HepG2 (cell line): ENCODE measurements around the gene HLF.

ENCODE experiments used
- HDAC2 ChIP-seq: sonication (generic); formaldehyde crosslinking; IDR thresholded peaks from 2 replicates; pipeline ENCODE4 v1.4.0; 2020; ENCODE audit warnings: missing genetic modification reagents
- RXRB ChIP-seq: IDR thresholded peaks from 2 replicates; pipeline ENCODE4 v1.6.1; 2016; ENCODE audit warnings: borderline replicate concordance, missing genetic modification reagents, missing compliant biosample characterization
- SUZ12 ChIP-seq: fragments of 150-350 bp; IDR thresholded peaks from 2 replicates; pipeline ENCODE4 v1.6.1; 2014; ENCODE audit warnings: low read depth, low read length
- ZFP36 ChIP-seq: fragments of 150-350 bp; IDR thresholded peaks from 2 replicates; pipeline ENCODE4 v1.6.1; 2018; ENCODE audit warnings: borderline replicate concordance, low read length, low read depth; ENCODE audit not compliant: partially characterized antibody
- ZNF83 ChIP-seq: sonication (generic); formaldehyde crosslinking; IDR thresholded peaks from 2 replicates; pipeline ENCODE4 v1.4.0; 2020; ENCODE audit warnings: missing genetic modification reagents, mild to moderate bottlenecking, borderline replicate concordance
- TF ChIP-seq, protein P1 (sequence below): sonication (generic); formaldehyde crosslinking; IDR thresholded peaks from 2 replicates; pipeline ENCODE4 v1.5.0; 2020; ENCODE audit warnings: mild to moderate bottlenecking, missing genetic modification reagents, moderate library complexity
- TF ChIP-seq, protein P2 (sequence below): sonication (generic); formaldehyde crosslinking; IDR thresholded peaks from 2 replicates; pipeline ENCODE4 v1.4.0; 2020; ENCODE audit warnings: missing genetic modification reagents
- TF ChIP-seq, protein P3 (sequence below), 2 experiments: IDR thresholded peaks; 2 replicates each; pipeline ENCODE4 v1.6.1; 2011 to 2012; ENCODE audit warnings: low read length in 2 of 2, borderline replicate concordance in 1 of 2, low read depth in 1 of 2, mild to moderate bottlenecking in 1 of 2, moderate library complexity in 1 of 2
- TF ChIP-seq, protein P4 (sequence below): sonication (generic); formaldehyde crosslinking; IDR thresholded peaks from 2 replicates; pipeline ENCODE4 v1.5.1; 2020; ENCODE audit warnings: mild to moderate bottlenecking, missing genetic modification reagents, moderate library complexity

DNA sequence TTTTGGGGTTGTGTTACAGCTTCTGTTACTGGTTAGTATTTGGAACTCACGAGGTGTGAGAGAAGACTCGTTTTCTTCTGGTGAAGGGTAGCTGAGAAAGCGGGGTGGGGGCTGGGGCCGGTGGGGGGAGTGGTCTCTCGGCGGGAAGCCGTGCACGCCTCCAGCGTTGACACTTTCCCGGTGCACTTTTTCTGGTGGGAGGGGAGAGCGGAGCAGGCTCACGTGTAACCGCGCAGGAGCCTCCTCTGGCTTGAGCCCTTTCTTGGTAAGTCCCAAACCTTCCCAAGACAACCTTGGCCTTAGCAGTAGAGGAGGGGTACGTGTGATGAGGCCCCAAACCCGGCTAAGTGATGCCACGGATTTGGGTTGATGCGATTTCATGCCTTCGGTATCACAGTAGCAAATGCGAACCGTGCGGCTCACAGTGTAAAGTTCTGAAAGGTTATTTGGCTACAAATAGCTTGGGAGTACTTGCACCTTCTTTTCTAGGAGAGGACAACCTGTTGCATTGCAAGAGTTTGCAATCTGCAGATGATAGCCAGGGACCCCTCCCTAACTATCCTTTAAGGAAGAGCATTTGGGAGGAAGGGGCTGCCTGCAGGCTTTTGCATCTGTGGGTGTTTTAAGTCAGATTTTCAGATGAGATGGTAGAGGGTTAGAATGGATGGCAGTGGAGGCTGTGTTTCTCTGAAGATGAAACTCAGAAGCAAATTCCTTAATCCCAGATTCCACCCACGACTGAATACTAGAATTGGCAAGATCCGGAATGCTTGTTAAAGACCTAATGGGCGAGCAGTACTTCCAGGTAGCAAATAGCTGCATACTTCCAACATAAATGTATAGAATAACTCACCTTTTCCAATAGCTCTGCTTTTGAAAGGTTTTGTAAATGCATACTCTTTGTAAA is 1.5 kb downstream of the HLF start:
- peak; percentile 40; the same call in 1 of the 2 replicates for TF ChIP-seq HDAC2 (CRISPR knock-in tag)
- TF ChIP-seq, protein P1, sequence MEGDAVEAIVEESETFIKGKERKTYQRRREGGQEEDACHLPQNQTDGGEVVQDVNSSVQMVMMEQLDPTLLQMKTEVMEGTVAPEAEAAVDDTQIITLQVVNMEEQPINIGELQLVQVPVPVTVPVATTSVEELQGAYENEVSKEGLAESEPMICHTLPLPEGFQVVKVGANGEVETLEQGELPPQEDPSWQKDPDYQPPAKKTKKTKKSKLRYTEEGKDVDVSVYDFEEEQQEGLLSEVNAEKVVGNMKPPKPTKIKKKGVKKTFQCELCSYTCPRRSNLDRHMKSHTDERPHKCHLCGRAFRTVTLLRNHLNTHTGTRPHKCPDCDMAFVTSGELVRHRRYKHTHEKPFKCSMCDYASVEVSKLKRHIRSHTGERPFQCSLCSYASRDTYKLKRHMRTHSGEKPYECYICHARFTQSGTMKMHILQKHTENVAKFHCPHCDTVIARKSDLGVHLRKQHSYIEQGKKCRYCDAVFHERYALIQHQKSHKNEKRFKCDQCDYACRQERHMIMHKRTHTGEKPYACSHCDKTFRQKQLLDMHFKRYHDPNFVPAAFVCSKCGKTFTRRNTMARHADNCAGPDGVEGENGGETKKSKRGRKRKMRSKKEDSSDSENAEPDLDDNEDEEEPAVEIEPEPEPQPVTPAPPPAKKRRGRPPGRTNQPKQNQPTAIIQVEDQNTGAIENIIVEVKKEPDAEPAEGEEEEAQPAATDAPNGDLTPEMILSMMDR (CRISPR knock-in tag): no peak; the same call in 1 of the 2 replicates
- TF ChIP-seq SUZ12: no peak
- TF ChIP-seq, protein P2, sequence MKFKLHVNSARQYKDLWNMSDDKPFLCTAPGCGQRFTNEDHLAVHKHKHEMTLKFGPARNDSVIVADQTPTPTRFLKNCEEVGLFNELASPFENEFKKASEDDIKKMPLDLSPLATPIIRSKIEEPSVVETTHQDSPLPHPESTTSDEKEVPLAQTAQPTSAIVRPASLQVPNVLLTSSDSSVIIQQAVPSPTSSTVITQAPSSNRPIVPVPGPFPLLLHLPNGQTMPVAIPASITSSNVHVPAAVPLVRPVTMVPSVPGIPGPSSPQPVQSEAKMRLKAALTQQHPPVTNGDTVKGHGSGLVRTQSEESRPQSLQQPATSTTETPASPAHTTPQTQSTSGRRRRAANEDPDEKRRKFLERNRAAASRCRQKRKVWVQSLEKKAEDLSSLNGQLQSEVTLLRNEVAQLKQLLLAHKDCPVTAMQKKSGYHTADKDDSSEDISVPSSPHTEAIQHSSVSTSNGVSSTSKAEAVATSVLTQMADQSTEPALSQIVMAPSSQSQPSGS (CRISPR knock-in tag): no peak; the same call in 1 of the 2 replicates
- TF ChIP-seq ZNF83 (CRISPR knock-in tag): no peak
- TF ChIP-seq ZFP36: no peak
- TF ChIP-seq RXRB: no peak
- TF ChIP-seq, protein P3, sequence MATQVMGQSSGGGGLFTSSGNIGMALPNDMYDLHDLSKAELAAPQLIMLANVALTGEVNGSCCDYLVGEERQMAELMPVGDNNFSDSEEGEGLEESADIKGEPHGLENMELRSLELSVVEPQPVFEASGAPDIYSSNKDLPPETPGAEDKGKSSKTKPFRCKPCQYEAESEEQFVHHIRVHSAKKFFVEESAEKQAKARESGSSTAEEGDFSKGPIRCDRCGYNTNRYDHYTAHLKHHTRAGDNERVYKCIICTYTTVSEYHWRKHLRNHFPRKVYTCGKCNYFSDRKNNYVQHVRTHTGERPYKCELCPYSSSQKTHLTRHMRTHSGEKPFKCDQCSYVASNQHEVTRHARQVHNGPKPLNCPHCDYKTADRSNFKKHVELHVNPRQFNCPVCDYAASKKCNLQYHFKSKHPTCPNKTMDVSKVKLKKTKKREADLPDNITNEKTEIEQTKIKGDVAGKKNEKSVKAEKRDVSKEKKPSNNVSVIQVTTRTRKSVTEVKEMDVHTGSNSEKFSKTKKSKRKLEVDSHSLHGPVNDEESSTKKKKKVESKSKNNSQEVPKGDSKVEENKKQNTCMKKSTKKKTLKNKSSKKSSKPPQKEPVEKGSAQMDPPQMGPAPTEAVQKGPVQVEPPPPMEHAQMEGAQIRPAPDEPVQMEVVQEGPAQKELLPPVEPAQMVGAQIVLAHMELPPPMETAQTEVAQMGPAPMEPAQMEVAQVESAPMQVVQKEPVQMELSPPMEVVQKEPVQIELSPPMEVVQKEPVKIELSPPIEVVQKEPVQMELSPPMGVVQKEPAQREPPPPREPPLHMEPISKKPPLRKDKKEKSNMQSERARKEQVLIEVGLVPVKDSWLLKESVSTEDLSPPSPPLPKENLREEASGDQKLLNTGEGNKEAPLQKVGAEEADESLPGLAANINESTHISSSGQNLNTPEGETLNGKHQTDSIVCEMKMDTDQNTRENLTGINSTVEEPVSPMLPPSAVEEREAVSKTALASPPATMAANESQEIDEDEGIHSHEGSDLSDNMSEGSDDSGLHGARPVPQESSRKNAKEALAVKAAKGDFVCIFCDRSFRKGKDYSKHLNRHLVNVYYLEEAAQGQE (IDR thresholded peaks at IDR 0.05; ENCODE audit: borderline replicate concordance in 1 of 2, low read depth in 1 of 2, low read length in 2 of 2): peak in 1 of 2 experiments; percentile 29; a peak in 1 of 4 replicates
- TF ChIP-seq, protein P4, sequence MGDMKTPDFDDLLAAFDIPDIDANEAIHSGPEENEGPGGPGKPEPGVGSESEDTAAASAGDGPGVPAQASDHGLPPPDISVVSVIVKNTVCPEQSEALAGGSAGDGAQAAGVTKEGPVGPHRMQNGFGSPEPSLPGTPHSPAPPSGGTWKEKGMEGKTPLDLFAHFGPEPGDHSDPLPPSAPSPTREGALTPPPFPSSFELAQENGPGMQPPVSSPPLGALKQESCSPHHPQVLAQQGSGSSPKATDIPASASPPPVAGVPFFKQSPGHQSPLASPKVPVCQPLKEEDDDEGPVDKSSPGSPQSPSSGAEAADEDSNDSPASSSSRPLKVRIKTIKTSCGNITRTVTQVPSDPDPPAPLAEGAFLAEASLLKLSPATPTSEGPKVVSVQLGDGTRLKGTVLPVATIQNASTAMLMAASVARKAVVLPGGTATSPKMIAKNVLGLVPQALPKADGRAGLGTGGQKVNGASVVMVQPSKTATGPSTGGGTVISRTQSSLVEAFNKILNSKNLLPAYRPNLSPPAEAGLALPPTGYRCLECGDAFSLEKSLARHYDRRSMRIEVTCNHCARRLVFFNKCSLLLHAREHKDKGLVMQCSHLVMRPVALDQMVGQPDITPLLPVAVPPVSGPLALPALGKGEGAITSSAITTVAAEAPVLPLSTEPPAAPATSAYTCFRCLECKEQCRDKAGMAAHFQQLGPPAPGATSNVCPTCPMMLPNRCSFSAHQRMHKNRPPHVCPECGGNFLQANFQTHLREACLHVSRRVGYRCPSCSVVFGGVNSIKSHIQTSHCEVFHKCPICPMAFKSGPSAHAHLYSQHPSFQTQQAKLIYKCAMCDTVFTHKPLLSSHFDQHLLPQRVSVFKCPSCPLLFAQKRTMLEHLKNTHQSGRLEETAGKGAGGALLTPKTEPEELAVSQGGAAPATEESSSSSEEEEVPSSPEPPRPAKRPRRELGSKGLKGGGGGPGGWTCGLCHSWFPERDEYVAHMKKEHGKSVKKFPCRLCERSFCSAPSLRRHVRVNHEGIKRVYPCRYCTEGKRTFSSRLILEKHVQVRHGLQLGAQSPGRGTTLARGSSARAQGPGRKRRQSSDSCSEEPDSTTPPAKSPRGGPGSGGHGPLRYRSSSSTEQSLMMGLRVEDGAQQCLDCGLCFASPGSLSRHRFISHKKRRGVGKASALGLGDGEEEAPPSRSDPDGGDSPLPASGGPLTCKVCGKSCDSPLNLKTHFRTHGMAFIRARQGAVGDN (CRISPR knock-in tag): peak; percentile 75
